ENCODE results near the gene LAMB4. TPM values are rescaled to one million over a fixed set of nuclear protein-coding genes. Genes with fewer than 3 reads are reported as not detected.

Gene LAMB4
- total and polyA plus RNA-seq, 2 of the 4 experiments (the other 2 are of a cell fraction) = 0.12 to 0.18 TPM

DNA sequence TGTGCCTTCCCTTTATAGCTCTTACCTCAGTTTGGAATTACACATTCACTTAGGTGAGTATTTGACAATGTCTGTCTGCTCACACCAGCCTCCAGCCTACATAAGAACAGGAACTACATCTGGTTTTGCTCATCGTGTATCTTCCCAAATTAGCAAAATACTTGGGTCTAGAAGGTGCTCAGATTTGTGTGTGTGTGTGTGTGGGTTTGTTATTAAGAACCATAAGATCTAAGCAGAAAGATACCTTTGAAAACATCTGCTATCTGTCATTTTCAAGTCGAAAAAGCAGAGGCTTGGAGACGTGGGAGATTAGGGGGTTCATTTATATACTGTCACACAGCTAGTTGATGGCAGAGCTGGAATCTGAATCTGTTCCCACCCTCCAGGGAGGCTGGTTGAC, 14.8 kb upstream of the LAMB4 start:
- WGBS, 2 experiments (ENCODE audit: extremely low coverage in 2 of 2, insufficient read length in 1 of 2) = no CpG with 5 or more reads among the region's 3 CpGs
- no peak overlapping the region for H2AFZ ChIP-seq (replicated peaks; ENCODE audit: low read length, poor library complexity)
- POLR2A ChIA-PET (ENCODE audit: unreplicated experiment) = no interaction called here

More for the DNA sequence above, 14.8 kb upstream of the LAMB4 start:
- no peak overlapping the region for H3K14ac ChIP-seq (replicated peaks; ENCODE audit: low read depth, low read length)
- no peaks in the 10 kb centered on the region for H4K20me1 ChIP-seq (ENCODE audit: insufficient read depth, low read length)
- DNase-seq (no peak), ATAC-seq (ENCODE audit: low read depth) (no peak)
- intact Hi-C loops (cut with micrococcal nuclease) (loop anchor here (5.0 kb wide), 3 partner anchors 163 to 683 kb away; partner anchors contain the start of gene CBLL1), in situ Hi-C loops (cut with MboI; ENCODE audit: low sequenced_read_pairs) (loop anchor here (25.0 kb wide), 1 partner anchor 408 kb away; the partner anchor contains the start of gene CBLL1), dilution Hi-C loops (cut with HindIII; ENCODE audit: low sequenced_read_pairs, unreplicated experiment) (loop anchor here (25.0 kb wide), 1 partner anchor 133 kb away; the partner anchor contains the start of gene LAMB1)
- no peaks in the 10 kb centered on the region for H3K79me1 ChIP-seq (ENCODE audit: low read depth in 1 of 2, low read length in 2 of 2)
- CTCF ChIA-PET = interaction anchor here (0.5 to 1.5 kb wide), 4 partner anchors 36 to 163 kb away, joined by 4 to 7 read pairs (median 5); no protein-coding TSS in a partner anchor
- H4K91ac ChIP-seq (ENCODE audit: insufficient read depth, low read depth, low read length) = peak overlapping the region; percentile 65; the same call in 1 of the 2 replicates
- H3K56ac ChIP-seq (ENCODE audit: extremely low read depth, insufficient read depth, low read length) = no peak overlapping the region
- H2AK5ac ChIP-seq (ENCODE audit: low read depth, low read length) = peak overlapping the region; percentile 75
- no TSS peak for BruUV-seq (replicated peaks)
- peak overlapping the region; percentile 55 for H2BK120ac ChIP-seq (ENCODE audit: low read depth, low read length)
- H3K18ac ChIP-seq (ENCODE audit: low read depth, low read length) = no peak overlapping the region; the same call in 1 of the 2 replicates
- no peak overlapping the region for H3K27ac ChIP-seq (ENCODE audit: insufficient read depth, low read length)
- H3K23ac ChIP-seq (ENCODE audit: low read depth, low read length) = peak overlapping the region; percentile 25; the same call in 1 of the 2 replicates
- H3K4me2 ChIP-seq (ENCODE audit: low read depth, low read length) = no peak overlapping the region
- H4K8ac ChIP-seq (ENCODE audit: low read depth in 2 of 2, low read length in 2 of 2) = 0 out of 4 replicates have a peak overlapping the region, but pooled peaks of 1 of the 2 experiments have one; percentile 40
- H3K4ac ChIP-seq (ENCODE audit: low read depth, low read length) = peak overlapping the region; percentile 39
- H2AK9ac ChIP-seq (replicated peaks; ENCODE audit: low read depth, low read length, poor library complexity) = no peak overlapping the region
- H3K9ac ChIP-seq (ENCODE audit: low read depth, low read length) = no peak overlapping the region
- no peak overlapping the region for H3K4me3 ChIP-seq (ENCODE audit: insufficient read depth, low read depth, low read length)
- H3K9me1 ChIP-seq (ENCODE audit: insufficient read depth, low read length) = no peaks in the 10 kb centered on the region
- no peaks in the 10 kb centered on the region for H3K9me3 ChIP-seq (ENCODE audit: control insufficient read depth, insufficient read depth, low read length)
- peak overlapping the region; percentile 26 for H2BK20ac ChIP-seq (ENCODE audit: low read depth, low read length)
- peaks cover 2% of the 10 kb centered on the region; the same call in 1 of the 2 replicates for H3K4me1 ChIP-seq (ENCODE audit: control insufficient read depth, insufficient read depth, low read length)
- TF ChIP-seq POLR2A (IDR thresholded peaks at IDR 0.05; ENCODE audit: low read depth, low read length) (no peak), CTCF (conservative IDR thresholded peaks at IDR 0.05; ENCODE audit: low read depth, low read length) (no peak), NFE2L2 (IDR thresholded peaks at IDR 0.05; ENCODE audit: low read depth, low read length) (no peak), RFX5 (IDR thresholded peaks at IDR 0.05; ENCODE audit: low read depth, low read length) (no peak), USF2 (IDR thresholded peaks at IDR 0.05; ENCODE audit: low read depth, low read length) (no peak), FOS (IDR thresholded peaks at IDR 0.05; ENCODE audit: low read depth, low read length) (no peak), RAD21 (IDR thresholded peaks at IDR 0.05; ENCODE audit: low read length) (no peak), CHD1 (IDR thresholded peaks at IDR 0.05; ENCODE audit: low read depth, low read length) (no peak), MXI1 (IDR thresholded peaks at IDR 0.05; ENCODE audit: borderline replicate concordance, low read depth, low read length) (no peak), ELK1 (IDR thresholded peaks at IDR 0.05; ENCODE audit: borderline replicate concordance, low read depth, low read length) (no peak), MAZ (IDR thresholded peaks at IDR 0.05; ENCODE audit: borderline replicate concordance, low read depth, low read length) (no peak), CEBPB (IDR thresholded peaks at IDR 0.05; ENCODE audit: low read depth, low read length) (no peak), RCOR1 (IDR thresholded peaks at IDR 0.05; ENCODE audit: insufficient replicate concordance, low read length) (no peak), SMC3 (IDR thresholded peaks at IDR 0.05; ENCODE audit: low read depth, low read length) (no peak), MAFK (IDR thresholded peaks at IDR 0.05; ENCODE audit: low read depth, low read length) (no peak), BHLHE40 (IDR thresholded peaks at IDR 0.05; ENCODE audit: low read depth, low read length) (no peak)
- no peaks in the 10 kb centered on the region for H3K27me3 ChIP-seq (ENCODE audit: control insufficient read depth, insufficient read depth, low read length)
- no peak overlapping the region for H4K5ac ChIP-seq (ENCODE audit: low read depth, low read length)
- H2BK15ac ChIP-seq (ENCODE audit: low read depth, low read length) = peak overlapping the region; percentile 60; the same call in 1 of the 3 replicates
- H2BK5ac ChIP-seq (ENCODE audit: low read depth, low read length, poor library complexity, severe bottlenecking) = no peak overlapping the region
- H3K36me3 ChIP-seq (ENCODE audit: control insufficient read depth, insufficient read depth, low read length) = no peaks in the 10 kb centered on the region; the same call in 1 of the 2 replicates
